Neuronal stem cell (in vitro differentiated cells): ENCODE data around the gene GIPC3.

Experiments
- DNase-seq: peaks from one replicate; pipeline ENCODE4 v3.0.0-alpha.2; 2013; ENCODE audit warnings: low spot score
- H2AFZ ChIP-seq: one replicate; pipeline ENCODE4 v1.6.1; 2013; ENCODE audit warnings: mild to moderate bottlenecking, low read length, inconsistent platforms
- H2AK5ac ChIP-seq: 2 replicates; pipeline ENCODE4 v1.6.1; 2013; ENCODE audit warnings: low read depth, mild to moderate bottlenecking, inconsistent platforms, low read length, moderate library complexity, mixed read lengths
- H2BK120ac ChIP-seq: 2 replicates; pipeline ENCODE4 v1.6.1; 2013; ENCODE audit warnings: low read depth, mild to moderate bottlenecking, inconsistent platforms, low read length, moderate library complexity, mixed read lengths
- H2BK12ac ChIP-seq: one replicate; pipeline ENCODE4 v1.6.1; 2013; ENCODE audit warnings: low read length, inconsistent platforms
- H2BK15ac ChIP-seq: 2 replicates; pipeline ENCODE4 v1.6.1; 2013; ENCODE audit warnings: mild to moderate bottlenecking, low read length, inconsistent platforms, mixed read lengths
- H2BK5ac ChIP-seq: one replicate; pipeline ENCODE4 v1.6.1; 2013; ENCODE audit warnings: inconsistent platforms, mild to moderate bottlenecking, low read length, moderate library complexity
- H3K14ac ChIP-seq: one replicate; pipeline ENCODE4 v1.6.1; 2013; ENCODE audit warnings: low read length, inconsistent platforms
- H3K18ac ChIP-seq: 2 replicates; pipeline ENCODE4 v1.6.1; 2013; ENCODE audit warnings: low read length, inconsistent platforms
- H3K23ac ChIP-seq: 2 replicates; pipeline ENCODE4 v1.6.1; 2013; ENCODE audit warnings: low read depth, mild to moderate bottlenecking, mixed read lengths, low read length, inconsistent platforms; ENCODE audit not compliant: poor library complexity
- H3K27ac ChIP-seq: replicated peaks from 3 replicates; pipeline ENCODE4 v1.5.1; 2013; ENCODE audit warnings: low read length, inconsistent platforms
- H3K27me3 ChIP-seq, 3 experiments: 2 replicates each; pipeline ENCODE4 v1.6.1; 2013; ENCODE audit warnings: low read length in 3 of 3, mild to moderate bottlenecking in 2 of 3, inconsistent platforms in 1 of 3, low read depth in 1 of 3, mixed read lengths in 1 of 3, moderate library complexity in 1 of 3; ENCODE audit not compliant: control insufficient read depth in 3 of 3, insufficient read depth in 3 of 3
- H3K36me3 ChIP-seq, 2 donors: replicated peaks in 1 of 2; 2 replicates each; pipeline ENCODE4 v1.6.1; 2013; ENCODE audit warnings: low read length in 2 of 2; ENCODE audit not compliant: control insufficient read depth in 2 of 2, insufficient read depth in 2 of 2
- H3K4ac ChIP-seq: 2 replicates; pipeline ENCODE4 v1.6.1; 2013; ENCODE audit warnings: inconsistent platforms, mild to moderate bottlenecking, low read length, moderate library complexity
- H3K4me1 ChIP-seq, 2 donors: 1 replicate in 1 of 2; 2 replicates in 1 of 2; pipeline ENCODE4 v1.6.1; 2013; ENCODE audit warnings: low read length in 2 of 2, low read depth in 1 of 2; ENCODE audit not compliant: control insufficient read depth in 2 of 2, insufficient read depth in 1 of 2
- H3K4me2 ChIP-seq: one replicate; pipeline ENCODE4 v1.6.1; 2013; ENCODE audit warnings: mild to moderate bottlenecking, low read length, inconsistent platforms; ENCODE audit not compliant: insufficient read depth, poor library complexity, severe bottlenecking
- H3K4me3 ChIP-seq, 2 donors: 2 replicates each; pipeline ENCODE4 v1.5.1; 2013; ENCODE audit warnings: low read length in 2 of 2, mild to moderate bottlenecking in 2 of 2, inconsistent platforms in 1 of 2, moderate library complexity in 1 of 2
- H3K79me1 ChIP-seq: one replicate; pipeline ENCODE4 v1.6.1; 2013; ENCODE audit warnings: low read depth, mild to moderate bottlenecking, inconsistent platforms, low read length, moderate library complexity
- H3K9ac ChIP-seq: one replicate; pipeline ENCODE4 v1.6.1; 2013; ENCODE audit warnings: mild to moderate bottlenecking, low read depth, low read length, inconsistent platforms; ENCODE audit not compliant: poor library complexity
- H3K9me3 ChIP-seq, 2 donors: replicated peaks in 1 of 2; 2 replicates each; pipeline versions ENCODE3 to v1.6.1; 2013; ENCODE audit warnings: low read length in 2 of 2, mild to moderate bottlenecking in 2 of 2, inconsistent platforms in 1 of 2, low read depth in 1 of 2, mixed read lengths in 1 of 2, moderate library complexity in 1 of 2; ENCODE audit not compliant: control insufficient read depth in 2 of 2, insufficient read depth in 1 of 2
- H4K8ac ChIP-seq: one replicate; pipeline ENCODE4 v1.6.1; 2013; ENCODE audit warnings: low read depth, mild to moderate bottlenecking, inconsistent platforms, low read length, moderate library complexity
- H4K91ac ChIP-seq: one replicate; pipeline ENCODE4 v1.6.1; 2013; ENCODE audit warnings: low read length, low read depth, mild to moderate bottlenecking, inconsistent platforms; ENCODE audit not compliant: poor library complexity
- WGBS, 2 donors: extraction: QIAGEN DNeasy Blood & Tissue Kit; methylation state at CpG; one replicate each; pipeline ENCODE4 v1.1.7; 2013; ENCODE audit warnings: missing lambda C conversion rate in 2 of 2, mixed read lengths in 1 of 2; ENCODE audit not compliant: insufficient read length in 2 of 2, insufficient replicate concordance in 1 of 2; ENCODE audit errors: extremely low coverage in 2 of 2; 5-methylcytosine and 5-hydroxymethylcytosine counted together

GIPC3 gene

GRCh38 chr19:3544742-3545668, 40.3 kb upstream of the GIPC3 start:
- no peak overlapping the region for H2BK120ac ChIP-seq
- H4K8ac ChIP-seq, result no peak overlapping the region
- H2AFZ ChIP-seq, result no peak overlapping the region
- H2BK12ac ChIP-seq, result peak overlapping the region; percentile 75
- H3K9me3 ChIP-seq, result no peaks in the 10 kb centered on the region
- WGBS, 2 donors, result no CpG with 5 or more reads among the region's 30 CpGs
- H2BK15ac ChIP-seq, result no peak overlapping the region
- no peak overlapping the region for H3K27ac ChIP-seq
- H3K4ac ChIP-seq, result no peak overlapping the region
- peaks cover 0 to 3% of the 10 kb centered on the region in 2 donors for H3K4me1 ChIP-seq
- H4K91ac ChIP-seq, result no peak overlapping the region
- H3K36me3 ChIP-seq, result peaks cover 18 to 25% of the 10 kb centered on the region in 2 donors
- H2BK5ac ChIP-seq, result no peak overlapping the region
- DNase-seq, result peak; percentile 55
- H3K14ac ChIP-seq, result no peak overlapping the region
- H3K18ac ChIP-seq, result peak overlapping the region; percentile 70
- peak overlapping the region; percentile 89 for H3K23ac ChIP-seq
- no peaks in the 10 kb centered on the region for H3K27me3 ChIP-seq
- peak overlapping the region in 1 of 2 donors; percentile 10 for H3K4me3 ChIP-seq
- H3K79me1 ChIP-seq, result peaks cover 10% of the 10 kb centered on the region
- no peak overlapping the region for H3K4me2 ChIP-seq
- H2AK5ac ChIP-seq, result peak overlapping the region; percentile 70
- H3K9ac ChIP-seq, result peak overlapping the region; percentile 80

- Histone ChIP-seq H2AFZ (no peak overlapping the region), H3K4me2 (no peak overlapping the region), H3K18ac (no peak overlapping the region), H2AK5ac (peak overlapping the region; percentile 10), H3K27ac (no peak overlapping the region), H2BK12ac (peak overlapping the region; percentile 75), H3K4me3 (no peak overlapping the region), H2BK15ac (no peak overlapping the region), H2BK5ac (peak overlapping the region; percentile 44), H3K14ac (peak overlapping the region; percentile 3), H3K9ac (no peak overlapping the region), H3K9me3 (no peaks in the 10 kb centered on the region), H3K27me3 (no peaks in the 10 kb centered on the region), H3K79me1 (peaks cover 10% of the 10 kb centered on the region), H4K8ac (no peak overlapping the region), H3K36me3 (peaks cover 18 to 23% of the 10 kb centered on the region in 2 donors), H3K4me1 (peaks cover 0 to 3% of the 10 kb centered on the region in 2 donors), H2BK120ac (no peak overlapping the region), H3K4ac (no peak overlapping the region), H3K23ac (peak overlapping the region; percentile 89), H4K91ac (no peak overlapping the region)
- no peak for DNase-seq
- no CpG with 5 or more reads among the region's 10 CpGs for WGBS, 2 donors
Measured at GRCh38 chr19:3545669-3546034, 39.6 kb upstream of the GIPC3 start.

- no peak overlapping the region for H4K8ac ChIP-seq
- H3K4ac ChIP-seq, result no peak overlapping the region
- H3K27me3 ChIP-seq, result no peaks in the 10 kb centered on the region
- peaks cover 13% of the 10 kb centered on the region for H3K79me1 ChIP-seq
- DNase-seq, result no peak
- no peak overlapping the region for H3K18ac ChIP-seq
- H3K4me1 ChIP-seq, result peaks cover 0 to 3% of the 10 kb centered on the region in 2 donors
- peak overlapping the region; percentile 44 for H2BK5ac ChIP-seq
- H4K91ac ChIP-seq, result no peak overlapping the region
- no peak overlapping the region for H2BK15ac ChIP-seq
- WGBS, 2 donors, result no CpG with 5 or more reads among the region's 23 CpGs
- peak overlapping the region; percentile 81 for H2AK5ac ChIP-seq
- no peak overlapping the region for H2BK12ac ChIP-seq
- no peak overlapping the region for H3K4me2 ChIP-seq
- H3K9me3 ChIP-seq, result no peaks in the 10 kb centered on the region
- no peak overlapping the region for H3K27ac ChIP-seq
- peak overlapping the region; percentile 55 for H3K23ac ChIP-seq
- no peak overlapping the region for H3K14ac ChIP-seq
- no peak overlapping the region for H2BK120ac ChIP-seq
- H2AFZ ChIP-seq, result no peak overlapping the region
- no peak overlapping the region for H3K4me3 ChIP-seq
- H3K9ac ChIP-seq, result peak overlapping the region; percentile 77
- peaks cover 18 to 26% of the 10 kb centered on the region in 2 donors for H3K36me3 ChIP-seq
Measured at GRCh38 chr19:3546119-3546518, 39.2 kb upstream of the GIPC3 start.

- Histone ChIP-seq H3K4ac (no peak overlapping the region), H3K4me2 (no peak overlapping the region), H3K27me3 (no peaks in the 10 kb centered on the region), H4K8ac (peak overlapping the region; percentile 17), H2AK5ac (no peak overlapping the region), H2BK15ac (peak overlapping the region; percentile 37), H3K18ac (peak overlapping the region; percentile 28), H4K91ac (no peak overlapping the region), H3K79me1 (peaks cover 16% of the 10 kb centered on the region), H2BK12ac (no peak overlapping the region), H2BK120ac (no peak overlapping the region), H3K27ac (no peak overlapping the region), H3K14ac (no peak overlapping the region), H2AFZ (no peak overlapping the region), H3K9me3 (no peaks in the 10 kb centered on the region), H2BK5ac (no peak overlapping the region), H3K9ac (peak overlapping the region; percentile 70), H3K23ac (peak overlapping the region; percentile 55), H3K4me1 (peaks cover 0 to 3% of the 10 kb centered on the region in 2 donors), H3K4me3 (no peak overlapping the region), H3K36me3 (peaks cover 18 to 27% of the 10 kb centered on the region in 2 donors)
- DNase-seq, result no peak
- no CpG with 5 or more reads among the region's 15 CpGs for WGBS, 2 donors
Measured at GRCh38 chr19:3547301-3547731, 38.0 kb upstream of the GIPC3 start.
